ENCODE measurements around the gene TMEM101. TPM values are rescaled to one million over a fixed set of nuclear protein-coding genes. Genes with fewer than 3 reads are reported as not detected.

Gene TMEM101
- total and polyA plus RNA-seq, 8 donors, result 29.7 to 49.4 (median 43.4) TPM

- H3K27ac ChIP-seq, result no peak overlapping the region
- H3K4me1 ChIP-seq, result peaks cover 0 to 12% of the 10 kb centered on the region in 2 donors
- H3K9me3 ChIP-seq, result no peaks in the 10 kb centered on the region
- ATAC-seq (no peak), DNase-seq (no peak)
- intact Hi-C loops (cut with DNase I), result no loop called here
- TF ChIP-seq, protein P1, sequence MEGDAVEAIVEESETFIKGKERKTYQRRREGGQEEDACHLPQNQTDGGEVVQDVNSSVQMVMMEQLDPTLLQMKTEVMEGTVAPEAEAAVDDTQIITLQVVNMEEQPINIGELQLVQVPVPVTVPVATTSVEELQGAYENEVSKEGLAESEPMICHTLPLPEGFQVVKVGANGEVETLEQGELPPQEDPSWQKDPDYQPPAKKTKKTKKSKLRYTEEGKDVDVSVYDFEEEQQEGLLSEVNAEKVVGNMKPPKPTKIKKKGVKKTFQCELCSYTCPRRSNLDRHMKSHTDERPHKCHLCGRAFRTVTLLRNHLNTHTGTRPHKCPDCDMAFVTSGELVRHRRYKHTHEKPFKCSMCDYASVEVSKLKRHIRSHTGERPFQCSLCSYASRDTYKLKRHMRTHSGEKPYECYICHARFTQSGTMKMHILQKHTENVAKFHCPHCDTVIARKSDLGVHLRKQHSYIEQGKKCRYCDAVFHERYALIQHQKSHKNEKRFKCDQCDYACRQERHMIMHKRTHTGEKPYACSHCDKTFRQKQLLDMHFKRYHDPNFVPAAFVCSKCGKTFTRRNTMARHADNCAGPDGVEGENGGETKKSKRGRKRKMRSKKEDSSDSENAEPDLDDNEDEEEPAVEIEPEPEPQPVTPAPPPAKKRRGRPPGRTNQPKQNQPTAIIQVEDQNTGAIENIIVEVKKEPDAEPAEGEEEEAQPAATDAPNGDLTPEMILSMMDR (IDR thresholded peaks at IDR 0.05), result no peak
- peaks cover 27 to 72% of the 10 kb centered on the region in 2 donors for H3K27me3 ChIP-seq
- H3K4me3 ChIP-seq, result no peak overlapping the region
- H3K36me3 ChIP-seq, result no peaks in the 10 kb centered on the region
These were observed 28.4 kb downstream of the TMEM101 start for GRCh38 chr17:43986225-43986981.

DNA sequence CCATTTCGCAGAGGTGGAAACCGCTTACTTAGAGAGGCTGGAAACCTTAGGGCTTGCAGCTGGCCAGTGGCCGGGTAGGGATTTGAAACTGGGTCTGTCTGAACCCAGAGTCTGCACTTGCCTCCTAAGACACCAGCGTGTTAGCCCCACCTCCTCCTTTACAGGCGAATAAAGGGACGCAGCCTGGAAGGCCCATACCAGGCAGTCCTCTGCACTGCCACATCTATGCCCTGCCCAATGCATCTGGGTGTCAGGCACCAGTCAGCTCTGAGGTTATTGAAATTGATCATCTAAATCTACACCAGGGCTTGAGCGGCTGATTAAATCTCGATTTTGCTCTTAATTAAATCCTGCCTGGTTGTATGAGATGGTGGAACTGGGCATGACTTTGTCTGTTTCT lies 30.2 kb downstream of the TMEM101 start:
- H3K36me3 ChIP-seq, result no peaks in the 10 kb centered on the region
- H3K4me3 ChIP-seq, result peak overlapping the region; percentile 33 to 39
- H3K9me3 ChIP-seq, result no peaks in the 10 kb centered on the region
- peak; percentile 59 for ATAC-seq
- intact Hi-C loops (cut with DNase I), result no loop called here
- H3K4me1 ChIP-seq, result peaks cover 0 to 12% of the 10 kb centered on the region in 2 donors
- peaks cover 27 to 90% of the 10 kb centered on the region in 2 donors for H3K27me3 ChIP-seq
- no peak for DNase-seq
- no peak overlapping the region for H3K27ac ChIP-seq
- TF ChIP-seq, protein P1 (IDR thresholded peaks at IDR 0.05), result no peak

- H3K4me3 ChIP-seq, result peak overlapping the region; percentile 33 to 39
- no peak overlapping the region for H3K27ac ChIP-seq
- peaks cover 0 to 12% of the 10 kb centered on the region in 2 donors for H3K4me1 ChIP-seq
- intact Hi-C loops (cut with DNase I), result no loop called here
- TF ChIP-seq, protein P1 (IDR thresholded peaks at IDR 0.05), result peak in 1 of 2 donors; percentile 22
- ATAC-seq (peak; percentile 91), DNase-seq (peak in 2 of 4 donors; percentile 68 to 83)
- no peaks in the 10 kb centered on the region for H3K9me3 ChIP-seq
- no peaks in the 10 kb centered on the region for H3K36me3 ChIP-seq
- peaks cover 27 to 92% of the 10 kb centered on the region in 2 donors for H3K27me3 ChIP-seq
These were observed 31.0 kb downstream of the TMEM101 start for GRCh38 chr17:43983515-43984411.

DNA sequence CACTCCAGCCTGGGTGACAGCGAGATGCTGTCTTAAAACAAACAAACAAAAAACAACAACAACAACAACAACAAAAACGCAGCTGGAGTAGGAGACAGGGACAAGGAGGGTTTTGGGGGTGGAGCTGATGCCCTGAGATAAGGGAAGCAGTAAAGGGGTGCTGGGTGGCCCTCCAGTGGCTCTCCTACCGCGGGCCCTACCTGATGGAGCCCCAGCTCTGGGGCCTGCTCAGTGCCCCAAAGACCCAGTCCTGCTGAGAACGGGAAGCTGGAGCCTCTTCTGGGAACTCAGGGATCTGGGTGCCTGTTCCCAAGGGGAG lies 31.6 kb downstream of the TMEM101 start:
- H3K4me3 ChIP-seq, result peak overlapping the region in 1 of 2 donors; percentile 39
- peaks cover 27 to 92% of the 10 kb centered on the region in 2 donors for H3K27me3 ChIP-seq

More for the DNA sequence above, 31.6 kb downstream of the TMEM101 start:
- Histone ChIP-seq H3K4me1 (peaks cover 0 to 12% of the 10 kb centered on the region in 2 donors), H3K27ac (no peak overlapping the region), H3K9me3 (no peaks in the 10 kb centered on the region), H3K36me3 (no peaks in the 10 kb centered on the region)
- DNase-seq (no peak), ATAC-seq (no peak)
- intact Hi-C loops (cut with DNase I), result no loop called here
- TF ChIP-seq, protein P1 (IDR thresholded peaks at IDR 0.05), result no peak
